ENCODE measurements around the gene ETNPPL.

The ETNPPL gene

DNA sequence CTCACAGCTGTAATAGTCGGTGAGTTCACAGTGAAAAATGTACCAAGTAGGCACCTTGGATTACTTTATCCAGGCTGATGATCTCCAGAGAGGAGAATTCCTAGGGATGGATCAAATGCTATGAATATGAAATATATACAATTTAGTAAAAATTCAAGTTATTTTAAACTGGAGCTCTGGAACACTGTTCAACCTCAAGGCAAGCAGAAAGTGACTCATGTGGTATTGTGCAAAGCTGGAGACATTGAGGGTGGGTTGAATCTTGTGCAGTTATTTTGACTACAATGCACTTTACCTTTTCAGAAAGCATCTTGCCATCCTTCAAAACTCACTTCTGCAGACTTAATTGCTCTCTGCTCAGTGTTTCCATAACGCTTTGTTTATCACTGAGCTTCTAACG is 69.0 kb downstream of the ETNPPL start:
- TF ChIP-seq, protein P1, sequence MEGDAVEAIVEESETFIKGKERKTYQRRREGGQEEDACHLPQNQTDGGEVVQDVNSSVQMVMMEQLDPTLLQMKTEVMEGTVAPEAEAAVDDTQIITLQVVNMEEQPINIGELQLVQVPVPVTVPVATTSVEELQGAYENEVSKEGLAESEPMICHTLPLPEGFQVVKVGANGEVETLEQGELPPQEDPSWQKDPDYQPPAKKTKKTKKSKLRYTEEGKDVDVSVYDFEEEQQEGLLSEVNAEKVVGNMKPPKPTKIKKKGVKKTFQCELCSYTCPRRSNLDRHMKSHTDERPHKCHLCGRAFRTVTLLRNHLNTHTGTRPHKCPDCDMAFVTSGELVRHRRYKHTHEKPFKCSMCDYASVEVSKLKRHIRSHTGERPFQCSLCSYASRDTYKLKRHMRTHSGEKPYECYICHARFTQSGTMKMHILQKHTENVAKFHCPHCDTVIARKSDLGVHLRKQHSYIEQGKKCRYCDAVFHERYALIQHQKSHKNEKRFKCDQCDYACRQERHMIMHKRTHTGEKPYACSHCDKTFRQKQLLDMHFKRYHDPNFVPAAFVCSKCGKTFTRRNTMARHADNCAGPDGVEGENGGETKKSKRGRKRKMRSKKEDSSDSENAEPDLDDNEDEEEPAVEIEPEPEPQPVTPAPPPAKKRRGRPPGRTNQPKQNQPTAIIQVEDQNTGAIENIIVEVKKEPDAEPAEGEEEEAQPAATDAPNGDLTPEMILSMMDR (IDR thresholded peaks at IDR 0.05): no peak
- no peaks in the 10 kb centered on the region for H3K4me1 ChIP-seq
- no peak overlapping the region for H2AFZ ChIP-seq
- no peaks in the 10 kb centered on the region for H3K27me3 ChIP-seq (ENCODE audit: control insufficient read depth, insufficient read depth, low read length)
- no peak overlapping the region for H3K27ac ChIP-seq
- no peaks in the 10 kb centered on the region for H3K36me3 ChIP-seq (ENCODE audit: control insufficient read depth, insufficient read depth, low read length)
- H3K4me3 ChIP-seq (ENCODE audit: low read depth, low read length): no peak overlapping the region
- H3K9me3 ChIP-seq (ENCODE audit: control insufficient read depth, low read length): no peaks in the 10 kb centered on the region
- no peak overlapping the region for H3K4me2 ChIP-seq (ENCODE audit: low read length)
- no peaks in the 10 kb centered on the region for H3K79me2 ChIP-seq
- H3K9ac ChIP-seq: no peak overlapping the region

DNA sequence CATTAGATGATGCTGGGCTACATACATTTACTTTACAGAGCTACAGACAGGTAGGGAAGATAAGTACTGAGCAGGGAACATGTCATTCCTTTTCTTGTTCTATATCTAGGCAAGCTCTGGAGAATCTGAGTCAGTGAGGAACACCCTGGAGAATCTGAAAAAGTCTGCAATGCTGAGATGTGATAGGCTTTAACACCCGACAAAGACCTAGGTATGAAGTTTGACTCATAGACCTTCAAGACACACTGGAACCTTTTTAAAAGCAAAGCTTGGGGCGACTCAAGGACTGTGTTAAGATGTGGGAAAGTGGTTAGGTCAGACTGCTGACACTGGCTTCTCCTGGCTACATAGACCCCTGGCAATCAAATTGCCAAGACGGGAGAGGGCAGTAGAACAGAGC is 69.6 kb downstream of the ETNPPL start:
- H3K79me2 ChIP-seq: no peaks in the 10 kb centered on the region
- H3K27ac ChIP-seq: no peak overlapping the region
- no peaks in the 10 kb centered on the region for H3K27me3 ChIP-seq (ENCODE audit: control insufficient read depth, insufficient read depth, low read length)
- no peak overlapping the region for H3K4me3 ChIP-seq (ENCODE audit: low read depth, low read length)
- H3K36me3 ChIP-seq (ENCODE audit: control insufficient read depth, insufficient read depth, low read length): no peaks in the 10 kb centered on the region
- no peak overlapping the region for H2AFZ ChIP-seq
- H3K9ac ChIP-seq: no peak overlapping the region
- TF ChIP-seq, protein P1 (IDR thresholded peaks at IDR 0.05): no peak
- H3K4me1 ChIP-seq: no peaks in the 10 kb centered on the region
- no peak overlapping the region for H3K4me2 ChIP-seq (ENCODE audit: low read length)
- no peaks in the 10 kb centered on the region for H3K9me3 ChIP-seq (ENCODE audit: control insufficient read depth, low read length)

All from parathyroid adenoma (tissue), 2 donors.